Neural cell (in vitro differentiated cells): ENCODE measurements around the gene NRXN2. TPM values are rescaled to one million over a fixed set of nuclear protein-coding genes. Genes with fewer than 3 reads are reported as not detected.

ENCODE experiments used
- H2AFZ ChIP-seq: fragments of 200-600, 300-800 bp; sonication (generic), shearing (Covaris generic); 2 replicates; pipeline ENCODE4 v1.6.0; 2014; ENCODE audit warnings: low read depth, mild to moderate bottlenecking, antibody characterized with exemption, low read length, moderate library complexity
- H3F3A ChIP-seq: fragments of 200-600 bp; shearing (Covaris generic); 2 replicates; pipeline ENCODE4 v1.6.1; 2016; ENCODE audit warnings: mild to moderate bottlenecking, moderate library complexity, mixed read lengths, antibody characterized with exemption, low read length; ENCODE audit not compliant: insufficient read depth, poor library complexity, severe bottlenecking
- H3K27ac ChIP-seq: fragments of 200-600, 300-800 bp; sonication (generic), shearing (Covaris generic); 2 replicates; pipeline ENCODE4 v1.5.1; 2014; ENCODE audit warnings: mild to moderate bottlenecking, low read length, moderate library complexity
- H3K27me3 ChIP-seq: fragments of 300-800, 200-600 bp; sonication (generic), shearing (Covaris generic); 2 replicates; pipeline ENCODE4 v1.6.0; 2014; ENCODE audit warnings: mild to moderate bottlenecking, low read depth, low read length, moderate library complexity; ENCODE audit not compliant: insufficient read depth
- H3K36me3 ChIP-seq: fragments of 300-800, 200-600 bp; sonication (generic), shearing (Covaris generic); 2 replicates; pipeline ENCODE4 v1.5.1; 2014; ENCODE audit warnings: mild to moderate bottlenecking, antibody characterized with exemption, low read length, moderate library complexity; ENCODE audit not compliant: insufficient read depth
- H3K4me2 ChIP-seq: fragments of 300-800, 200-600 bp; sonication (generic), shearing (Covaris generic); 2 replicates; pipeline ENCODE4 v1.6.0; 2014; ENCODE audit warnings: mild to moderate bottlenecking, low read length
- H3K4me3 ChIP-seq: fragments of 300-800, 200-600 bp; sonication (generic), shearing (Covaris generic); 2 replicates; pipeline ENCODE4 v1.5.1; 2014; ENCODE audit warnings: mild to moderate bottlenecking, low read length, moderate library complexity
- H3K79me2 ChIP-seq: fragments of 200-600 bp; shearing (Covaris generic); replicated peaks from 2 replicates; pipeline ENCODE4 v1.6.0; 2014; ENCODE audit warnings: mild to moderate bottlenecking, low read length, moderate library complexity; ENCODE audit not compliant: insufficient read depth
- H3K9ac ChIP-seq: fragments of 300-800, 200-600 bp; sonication (generic), shearing (Covaris generic); 2 replicates; pipeline ENCODE4 v1.6.1; 2016; ENCODE audit warnings: mild to moderate bottlenecking, low read length, mixed read lengths
- H3K9me2 ChIP-seq: fragments of 200-600 bp; shearing (Covaris generic); 2 replicates; pipeline ENCODE4 v1.6.1; 2016; ENCODE audit warnings: mild to moderate bottlenecking, low read length, mixed read lengths; ENCODE audit not compliant: insufficient read depth
- H3K9me3 ChIP-seq: fragments of 200-600, 300-800 bp; sonication (generic), shearing (Covaris generic); 2 replicates; pipeline ENCODE4 v1.6.1; 2016; ENCODE audit warnings: mild to moderate bottlenecking, mixed run types, low read length, moderate library complexity, mixed read lengths
- H4K20me1 ChIP-seq: fragments of 200-600 bp; shearing (Covaris generic); 2 replicates; pipeline ENCODE4 v1.6.1; 2016; ENCODE audit warnings: mild to moderate bottlenecking, mixed run types; ENCODE audit not compliant: insufficient read depth
- EP300 ChIP-seq: fragments of 450-650 bp; conservative IDR thresholded peaks from 2 replicates; pipeline ENCODE4 v1.6.1; 2014; ENCODE audit warnings: antibody characterized with exemption, mild to moderate bottlenecking, moderate library complexity; ENCODE audit not compliant: poor library complexity, severe bottlenecking
- EZH2 ChIP-seq: fragments of 200-600, 300-800 bp; shearing (Covaris generic), sonication (generic); IDR thresholded peaks from 2 replicates; pipeline ENCODE4 v1.6.1; 2014; ENCODE audit warnings: antibody characterized with exemption, low read length, borderline replicate concordance, mild to moderate bottlenecking; ENCODE audit not compliant: insufficient read depth, poor library complexity, severe bottlenecking
- MXI1 ChIP-seq: fragments of 450-650 bp; conservative IDR thresholded peaks from 2 replicates; pipeline ENCODE4 v1.6.1; 2014; ENCODE audit warnings: antibody characterized with exemption, mild to moderate bottlenecking; ENCODE audit not compliant: poor library complexity, severe bottlenecking
- POLR2AphosphoS5 ChIP-seq: IDR thresholded peaks from 2 replicates; pipeline ENCODE4 v1.6.1; 2012
- RAD21 ChIP-seq: fragments of 450-650 bp; conservative IDR thresholded peaks from 2 replicates; pipeline ENCODE4 v1.6.1; 2014; ENCODE audit warnings: antibody characterized with exemption, mild to moderate bottlenecking, moderate library complexity
- SMC3 ChIP-seq: fragments of 450-650 bp; conservative IDR thresholded peaks from 2 replicates; pipeline ENCODE4 v1.6.1; 2014; ENCODE audit warnings: antibody characterized with exemption, mild to moderate bottlenecking, moderate library complexity; ENCODE audit not compliant: poor library complexity
- TAF1 ChIP-seq: IDR thresholded peaks from 2 replicates; pipeline ENCODE4 v1.6.1; 2012; ENCODE audit warnings: low read depth
- polyA plus RNA-seq: library from polyadenylated mRNA; depleted of rRNA; stranded (reverse); fragments of >200 nt; gene quantifications from 2 replicates; pipeline ENCODE4 v1.2.3, GENCODE V29; 2014
- TF ChIP-seq, protein P1 (sequence below): fragments of 450-650 bp; IDR thresholded peaks from 2 replicates; pipeline ENCODE4 v1.5.1; 2014; ENCODE audit warnings: antibody characterized with exemption, mild to moderate bottlenecking, moderate library complexity; ENCODE audit not compliant: poor library complexity, severe bottlenecking
- TF ChIP-seq, protein P2 (sequence below): IDR thresholded peaks from 2 replicates; pipeline ENCODE4 v1.6.1; 2012; ENCODE audit warnings: borderline replicate concordance

NRXN2 gene
- polyA plus RNA-seq, 1 donor from 2014 or later = 68.0 TPM

DNA sequence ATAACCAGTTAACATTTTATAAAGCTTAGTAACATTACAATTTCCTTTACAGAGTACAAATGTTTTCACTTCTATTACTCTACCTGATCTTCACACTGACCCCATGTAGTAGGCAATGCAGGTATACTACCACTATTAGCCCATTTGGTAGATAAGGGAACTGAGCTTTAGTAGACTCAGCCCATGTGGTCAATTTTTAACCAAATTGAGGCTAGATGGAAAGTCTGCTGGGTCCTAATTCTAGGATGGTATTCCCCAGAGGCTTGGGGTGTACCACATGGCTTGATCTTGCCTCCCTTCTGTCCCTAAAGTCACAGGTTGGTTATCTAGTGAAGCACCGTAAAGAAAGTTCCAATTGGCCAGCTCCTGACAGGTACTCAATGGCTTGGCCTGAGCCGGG is 48.2 kb downstream of the NRXN2 start:
- no peak overlapping the region for H3K9ac ChIP-seq
- no peaks in the 10 kb centered on the region for H3K27me3 ChIP-seq
- H3K27ac ChIP-seq = no peak overlapping the region
- TF ChIP-seq EP300 = no peak
- TF ChIP-seq EZH2 = no peak
- no peak for TF ChIP-seq RAD21
- TF ChIP-seq SMC3 = no peak
- TF ChIP-seq POLR2AphosphoS5 = no peak
- TF ChIP-seq, protein P1, sequence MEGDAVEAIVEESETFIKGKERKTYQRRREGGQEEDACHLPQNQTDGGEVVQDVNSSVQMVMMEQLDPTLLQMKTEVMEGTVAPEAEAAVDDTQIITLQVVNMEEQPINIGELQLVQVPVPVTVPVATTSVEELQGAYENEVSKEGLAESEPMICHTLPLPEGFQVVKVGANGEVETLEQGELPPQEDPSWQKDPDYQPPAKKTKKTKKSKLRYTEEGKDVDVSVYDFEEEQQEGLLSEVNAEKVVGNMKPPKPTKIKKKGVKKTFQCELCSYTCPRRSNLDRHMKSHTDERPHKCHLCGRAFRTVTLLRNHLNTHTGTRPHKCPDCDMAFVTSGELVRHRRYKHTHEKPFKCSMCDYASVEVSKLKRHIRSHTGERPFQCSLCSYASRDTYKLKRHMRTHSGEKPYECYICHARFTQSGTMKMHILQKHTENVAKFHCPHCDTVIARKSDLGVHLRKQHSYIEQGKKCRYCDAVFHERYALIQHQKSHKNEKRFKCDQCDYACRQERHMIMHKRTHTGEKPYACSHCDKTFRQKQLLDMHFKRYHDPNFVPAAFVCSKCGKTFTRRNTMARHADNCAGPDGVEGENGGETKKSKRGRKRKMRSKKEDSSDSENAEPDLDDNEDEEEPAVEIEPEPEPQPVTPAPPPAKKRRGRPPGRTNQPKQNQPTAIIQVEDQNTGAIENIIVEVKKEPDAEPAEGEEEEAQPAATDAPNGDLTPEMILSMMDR = no peak
- no peak for TF ChIP-seq TAF1
- TF ChIP-seq MXI1 = no peak
- TF ChIP-seq, protein P2, sequence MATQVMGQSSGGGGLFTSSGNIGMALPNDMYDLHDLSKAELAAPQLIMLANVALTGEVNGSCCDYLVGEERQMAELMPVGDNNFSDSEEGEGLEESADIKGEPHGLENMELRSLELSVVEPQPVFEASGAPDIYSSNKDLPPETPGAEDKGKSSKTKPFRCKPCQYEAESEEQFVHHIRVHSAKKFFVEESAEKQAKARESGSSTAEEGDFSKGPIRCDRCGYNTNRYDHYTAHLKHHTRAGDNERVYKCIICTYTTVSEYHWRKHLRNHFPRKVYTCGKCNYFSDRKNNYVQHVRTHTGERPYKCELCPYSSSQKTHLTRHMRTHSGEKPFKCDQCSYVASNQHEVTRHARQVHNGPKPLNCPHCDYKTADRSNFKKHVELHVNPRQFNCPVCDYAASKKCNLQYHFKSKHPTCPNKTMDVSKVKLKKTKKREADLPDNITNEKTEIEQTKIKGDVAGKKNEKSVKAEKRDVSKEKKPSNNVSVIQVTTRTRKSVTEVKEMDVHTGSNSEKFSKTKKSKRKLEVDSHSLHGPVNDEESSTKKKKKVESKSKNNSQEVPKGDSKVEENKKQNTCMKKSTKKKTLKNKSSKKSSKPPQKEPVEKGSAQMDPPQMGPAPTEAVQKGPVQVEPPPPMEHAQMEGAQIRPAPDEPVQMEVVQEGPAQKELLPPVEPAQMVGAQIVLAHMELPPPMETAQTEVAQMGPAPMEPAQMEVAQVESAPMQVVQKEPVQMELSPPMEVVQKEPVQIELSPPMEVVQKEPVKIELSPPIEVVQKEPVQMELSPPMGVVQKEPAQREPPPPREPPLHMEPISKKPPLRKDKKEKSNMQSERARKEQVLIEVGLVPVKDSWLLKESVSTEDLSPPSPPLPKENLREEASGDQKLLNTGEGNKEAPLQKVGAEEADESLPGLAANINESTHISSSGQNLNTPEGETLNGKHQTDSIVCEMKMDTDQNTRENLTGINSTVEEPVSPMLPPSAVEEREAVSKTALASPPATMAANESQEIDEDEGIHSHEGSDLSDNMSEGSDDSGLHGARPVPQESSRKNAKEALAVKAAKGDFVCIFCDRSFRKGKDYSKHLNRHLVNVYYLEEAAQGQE = no peak
- H3K4me3 ChIP-seq = no peak overlapping the region
- H3K4me2 ChIP-seq = no peak overlapping the region
- H3K79me2 ChIP-seq = no peaks in the 10 kb centered on the region
- H3K36me3 ChIP-seq = no peaks in the 10 kb centered on the region
- no peaks in the 10 kb centered on the region for H4K20me1 ChIP-seq
- no peaks in the 10 kb centered on the region for H3K9me2 ChIP-seq
- H3F3A ChIP-seq = no peaks in the 10 kb centered on the region
- H2AFZ ChIP-seq = no peak overlapping the region
- H3K9me3 ChIP-seq = no peaks in the 10 kb centered on the region

DNA sequence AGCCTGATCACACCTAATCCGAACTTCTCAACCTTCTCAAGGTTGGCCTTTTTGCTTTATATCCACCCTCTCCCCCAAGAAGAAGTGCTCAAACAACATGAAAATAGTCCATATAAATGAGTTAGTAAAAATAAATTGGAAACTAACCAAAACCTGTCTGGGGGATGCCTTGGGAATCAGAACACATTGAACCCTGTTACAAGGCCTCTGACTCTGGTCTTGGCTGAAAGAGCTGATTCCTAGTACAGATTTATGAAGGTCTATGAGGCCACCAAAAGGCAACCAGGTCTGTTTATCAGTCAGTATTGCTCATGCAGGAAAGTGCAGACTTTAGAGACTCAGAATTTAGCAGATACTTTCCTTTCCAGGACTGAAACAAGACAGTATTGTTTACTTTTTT is 49.7 kb downstream of the NRXN2 start:
- Histone ChIP-seq H4K20me1 (no peaks in the 10 kb centered on the region), H3F3A (no peaks in the 10 kb centered on the region), H3K27me3 (no peaks in the 10 kb centered on the region), H3K4me3 (no peak overlapping the region), H3K27ac (no peak overlapping the region), H3K79me2 (no peaks in the 10 kb centered on the region), H3K9me3 (no peaks in the 10 kb centered on the region), H3K9ac (no peak overlapping the region), H3K4me2 (no peak overlapping the region), H3K36me3 (no peaks in the 10 kb centered on the region), H3K9me2 (no peaks in the 10 kb centered on the region), H2AFZ (no peak overlapping the region)
- TF ChIP-seq, protein P1 = no peak
- TF ChIP-seq MXI1 (no peak), RAD21 (no peak), POLR2AphosphoS5 (no peak), EZH2 (no peak), EP300 (no peak)
- TF ChIP-seq, protein P2 = no peak
